ENCODE data around the gene CAMK2G.
"Not testable (repeated sequence)": the region's sequence is repeated elsewhere in the genome, so short reads cannot be mapped to it uniquely, and the experiment has no call there.

Gene CAMK2G

DNA sequence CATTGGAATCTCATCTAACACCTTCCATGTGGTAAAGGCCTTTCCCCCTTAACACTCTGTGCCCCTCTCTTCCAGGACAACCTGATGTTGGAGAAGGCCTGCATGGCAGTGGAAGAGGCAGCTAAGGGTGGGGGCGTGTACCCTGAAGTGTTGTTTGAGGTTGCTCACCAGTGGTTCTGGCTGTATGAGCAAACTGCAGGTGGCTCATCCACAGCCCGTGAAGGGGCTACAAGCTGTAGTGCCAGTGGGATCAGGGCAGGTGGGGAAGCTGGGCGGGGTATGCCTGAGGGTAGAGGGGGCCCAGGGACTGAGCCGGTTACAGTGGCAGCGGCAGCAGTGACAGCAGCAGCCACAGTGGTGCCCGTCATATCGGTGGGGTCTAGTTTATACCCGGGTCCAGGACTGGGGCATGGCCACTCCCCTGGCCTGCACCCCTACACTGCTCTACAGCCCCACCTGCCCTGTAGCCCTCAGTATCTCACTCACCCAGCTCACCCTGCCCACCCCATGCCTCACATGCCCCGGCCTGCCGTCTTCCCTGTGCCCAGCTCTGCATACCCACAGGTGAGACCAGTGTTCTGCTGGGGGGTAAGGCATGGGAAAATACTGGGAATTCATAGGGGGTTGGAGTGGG, 75.3 kb downstream of the CAMK2G start:
- Histone ChIP-seq H3K27ac (no peak overlapping the region), H3K4me3 (no peak overlapping the region)
- TF ChIP-seq, protein P1, sequence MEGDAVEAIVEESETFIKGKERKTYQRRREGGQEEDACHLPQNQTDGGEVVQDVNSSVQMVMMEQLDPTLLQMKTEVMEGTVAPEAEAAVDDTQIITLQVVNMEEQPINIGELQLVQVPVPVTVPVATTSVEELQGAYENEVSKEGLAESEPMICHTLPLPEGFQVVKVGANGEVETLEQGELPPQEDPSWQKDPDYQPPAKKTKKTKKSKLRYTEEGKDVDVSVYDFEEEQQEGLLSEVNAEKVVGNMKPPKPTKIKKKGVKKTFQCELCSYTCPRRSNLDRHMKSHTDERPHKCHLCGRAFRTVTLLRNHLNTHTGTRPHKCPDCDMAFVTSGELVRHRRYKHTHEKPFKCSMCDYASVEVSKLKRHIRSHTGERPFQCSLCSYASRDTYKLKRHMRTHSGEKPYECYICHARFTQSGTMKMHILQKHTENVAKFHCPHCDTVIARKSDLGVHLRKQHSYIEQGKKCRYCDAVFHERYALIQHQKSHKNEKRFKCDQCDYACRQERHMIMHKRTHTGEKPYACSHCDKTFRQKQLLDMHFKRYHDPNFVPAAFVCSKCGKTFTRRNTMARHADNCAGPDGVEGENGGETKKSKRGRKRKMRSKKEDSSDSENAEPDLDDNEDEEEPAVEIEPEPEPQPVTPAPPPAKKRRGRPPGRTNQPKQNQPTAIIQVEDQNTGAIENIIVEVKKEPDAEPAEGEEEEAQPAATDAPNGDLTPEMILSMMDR (IDR thresholded peaks at IDR 0.05) = no peak
- no peak for DNase-seq (ENCODE audit: low spot score)

DNA sequence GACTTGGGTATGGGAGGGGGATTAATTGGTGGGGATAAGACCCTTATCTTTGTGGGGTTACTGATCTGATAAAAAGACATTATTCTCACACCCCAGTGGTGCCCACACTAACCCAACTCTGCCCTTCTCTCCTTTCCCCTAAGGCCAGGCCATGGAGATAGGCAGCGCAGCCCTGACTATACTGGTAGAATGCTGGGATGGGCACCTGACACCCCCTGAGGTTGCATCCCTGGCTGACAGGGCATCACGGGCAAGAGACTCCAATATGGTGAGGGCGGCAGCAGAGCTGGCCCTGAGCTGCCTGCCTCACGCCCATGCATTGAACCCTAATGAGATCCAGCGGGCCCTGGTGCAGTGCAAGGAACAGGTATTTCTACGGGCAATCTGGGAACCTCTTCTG, 76.3 kb downstream of the CAMK2G start:
- TF ChIP-seq, protein P1 (IDR thresholded peaks at IDR 0.05) = no peak
- no peak for DNase-seq (ENCODE audit: low spot score)
- Histone ChIP-seq H3K27ac (no peak overlapping the region), H3K4me3 (no peak overlapping the region)

DNA sequence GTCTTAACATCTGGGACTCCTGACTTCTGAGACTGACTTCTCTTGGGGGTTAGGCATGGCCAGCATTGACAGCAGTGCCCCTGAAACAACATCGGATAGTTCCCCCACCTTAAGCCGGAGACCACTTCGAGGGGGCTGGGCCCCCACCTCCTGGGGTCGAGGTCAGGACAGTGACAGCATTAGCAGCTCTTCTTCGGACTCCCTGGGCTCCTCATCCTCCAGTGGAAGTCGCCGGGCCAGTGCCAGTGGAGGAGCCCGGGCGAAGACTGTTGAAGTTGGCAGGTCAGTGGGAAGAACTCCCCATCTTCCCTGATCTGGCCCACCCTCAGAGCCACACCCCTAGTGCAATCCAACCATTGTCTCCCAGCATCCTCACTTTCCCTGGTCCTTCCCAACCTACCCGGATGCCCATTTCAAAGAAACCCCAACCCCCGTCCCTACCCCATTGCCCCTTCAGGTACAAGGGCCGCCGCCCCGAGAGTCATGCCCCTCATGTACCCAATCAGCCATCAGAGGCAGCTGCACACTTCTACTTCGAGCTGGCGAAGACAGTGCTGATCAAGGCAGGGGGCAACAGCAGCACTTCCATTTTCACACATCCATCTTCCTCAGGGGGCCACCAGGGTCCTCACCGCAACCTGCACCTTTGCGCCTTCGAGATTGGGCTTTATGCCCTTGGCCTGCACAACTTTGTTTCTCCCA, 76.9 kb downstream of the CAMK2G start:
- Histone ChIP-seq H3K4me3 (no peak overlapping the region), H3K27ac (no peak overlapping the region)
- TF ChIP-seq, protein P1 (IDR thresholded peaks at IDR 0.05) = no peak
- DNase-seq (ENCODE audit: low spot score) = no peak

DNA sequence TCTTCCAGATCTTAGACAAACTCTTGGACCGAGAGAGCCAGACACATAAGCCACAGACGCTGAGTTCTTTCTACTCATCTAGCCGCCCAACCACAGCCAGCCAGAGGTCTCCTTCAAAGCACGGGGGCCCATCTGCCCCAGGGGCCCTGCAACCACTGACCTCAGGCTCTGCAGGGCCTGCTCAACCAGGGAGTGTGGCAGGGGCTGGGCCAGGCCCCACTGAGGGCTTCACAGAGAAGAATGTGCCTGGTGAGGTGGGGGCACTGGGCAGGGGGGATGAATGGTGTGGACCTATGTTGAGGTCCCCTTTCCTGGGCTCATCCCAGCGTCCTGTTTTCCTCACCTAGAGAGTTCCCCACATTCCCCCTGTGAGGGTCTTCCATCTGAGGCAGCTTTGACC, 77.6 kb downstream of the CAMK2G start:
- Histone ChIP-seq H3K4me3 (no peak overlapping the region), H3K27ac (no peak overlapping the region)
- TF ChIP-seq, protein P1 (IDR thresholded peaks at IDR 0.05) = no peak
- no peak for DNase-seq (ENCODE audit: low spot score)

DNA sequence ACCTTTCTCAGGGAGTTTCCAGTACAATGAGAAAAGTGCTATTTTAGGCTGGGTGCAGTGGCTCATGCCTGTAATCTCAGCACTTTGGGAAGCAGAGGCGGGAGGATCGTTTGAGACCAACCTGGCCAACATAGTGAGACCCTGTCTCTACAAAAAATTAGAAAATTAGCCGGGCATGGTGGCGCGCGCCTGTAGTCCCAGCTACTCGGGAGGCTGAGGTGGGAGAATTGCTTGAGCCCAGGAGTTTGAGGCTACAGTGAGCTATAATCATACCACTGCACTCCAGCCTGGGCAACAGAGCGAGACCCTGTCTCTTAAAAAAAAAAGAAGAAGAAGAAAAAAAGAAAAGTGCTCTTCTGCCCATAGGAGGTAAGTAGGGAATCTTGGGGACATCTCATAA, 78.3 kb downstream of the CAMK2G start:
- not testable (repeated sequence) for DNase-seq (ENCODE audit: low spot score); H3K27ac ChIP-seq; H3K4me3 ChIP-seq

DNA sequence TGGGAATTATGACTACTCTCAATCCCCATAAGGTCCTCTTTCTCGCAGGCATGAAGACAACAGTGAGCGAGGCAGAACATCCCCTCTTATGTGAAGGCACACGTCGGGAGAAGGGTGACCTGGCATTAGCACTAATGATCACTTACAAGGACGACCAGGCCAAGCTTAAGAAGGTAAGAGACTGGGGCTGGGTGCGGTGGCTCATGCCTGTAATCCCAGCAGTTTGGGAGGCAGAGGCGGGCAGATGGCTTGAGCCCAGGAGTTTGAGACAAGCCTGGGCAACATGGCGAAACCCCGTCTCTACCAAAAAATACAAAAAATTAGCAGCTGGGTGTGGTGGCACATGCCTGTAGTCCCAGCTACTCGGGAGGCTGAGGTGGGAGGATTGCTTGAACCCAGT, 78.9 kb downstream of the CAMK2G start:
- not testable (repeated sequence) for H3K27ac ChIP-seq; DNase-seq (ENCODE audit: low spot score); H3K4me3 ChIP-seq

DNA sequence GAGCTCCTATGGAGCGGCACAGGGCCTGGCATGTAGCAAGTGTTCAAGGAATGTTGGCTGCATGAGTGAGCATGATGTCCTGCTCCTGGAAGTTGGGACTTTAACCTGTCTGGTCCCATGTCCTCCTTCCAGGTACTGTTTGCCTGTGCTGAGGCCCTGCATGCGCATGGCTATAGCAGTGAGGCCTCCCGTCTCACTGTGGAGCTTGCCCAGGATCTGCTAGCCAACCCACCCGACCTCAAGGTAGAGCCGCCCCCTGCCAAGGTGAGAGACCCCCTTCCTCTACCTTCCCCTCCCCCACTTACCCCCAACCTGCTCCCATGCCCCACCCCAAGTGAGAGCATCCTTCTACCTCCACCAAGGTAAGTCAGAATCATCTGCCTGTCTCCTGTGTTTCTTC, 80.9 kb downstream of the CAMK2G start:
- no peak overlapping the region for H3K4me3 ChIP-seq
- TF ChIP-seq, protein P1 (IDR thresholded peaks at IDR 0.05) = no peak
- no peak overlapping the region for H3K27ac ChIP-seq
- DNase-seq (ENCODE audit: low spot score) = no peak

DNA sequence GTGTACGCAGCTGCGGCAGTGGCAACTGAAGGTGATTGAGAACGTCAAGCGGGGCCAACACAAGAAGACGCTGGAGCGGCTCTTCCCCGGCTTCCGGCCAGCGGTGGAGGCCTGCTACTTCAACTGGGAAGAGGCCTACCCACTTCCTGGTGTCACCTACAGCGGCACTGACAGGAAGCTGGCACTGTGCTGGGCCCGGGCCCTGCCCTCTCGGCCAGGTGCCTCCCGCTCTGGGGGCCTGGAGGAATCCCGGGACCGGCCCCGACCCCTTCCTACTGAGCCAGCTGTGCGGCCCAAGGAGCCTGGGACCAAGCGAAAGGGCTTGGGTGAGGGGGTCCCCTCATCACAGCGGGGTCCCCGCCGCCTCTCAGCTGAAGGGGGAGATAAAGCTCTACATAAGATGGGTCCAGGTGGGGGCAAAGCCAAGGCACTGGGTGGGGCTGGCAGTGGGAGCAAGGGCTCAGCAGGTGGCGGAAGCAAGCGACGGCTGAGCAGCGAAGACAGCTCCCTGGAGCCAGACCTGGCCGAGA, 82.4 kb downstream of the CAMK2G start:
- TF ChIP-seq, protein P1 (IDR thresholded peaks at IDR 0.05) = no peak
- no peak overlapping the region for H3K27ac ChIP-seq
- peak; percentile 69 for DNase-seq (ENCODE audit: low spot score)
- H3K4me3 ChIP-seq = no peak overlapping the region

Data from coronary artery (tissue), 2 donors.